Measurements from ENCODE around the gene SLC7A1.

- TF ChIP-seq CTCF (IDR thresholded peaks at IDR 0.05; ENCODE audit: insufficient read depth, low read depth, low read length) (no peak), EZH2 (IDR thresholded peaks at IDR 0.05; ENCODE audit: insufficient read depth, low read length) (no peak)
Observed at GRCh38 chr13:29591310-29591709, 4.2 kb downstream of the SLC7A1 start.
